ENCODE results near the gene SIGLEC6.

The SIGLEC6 gene

DNA sequence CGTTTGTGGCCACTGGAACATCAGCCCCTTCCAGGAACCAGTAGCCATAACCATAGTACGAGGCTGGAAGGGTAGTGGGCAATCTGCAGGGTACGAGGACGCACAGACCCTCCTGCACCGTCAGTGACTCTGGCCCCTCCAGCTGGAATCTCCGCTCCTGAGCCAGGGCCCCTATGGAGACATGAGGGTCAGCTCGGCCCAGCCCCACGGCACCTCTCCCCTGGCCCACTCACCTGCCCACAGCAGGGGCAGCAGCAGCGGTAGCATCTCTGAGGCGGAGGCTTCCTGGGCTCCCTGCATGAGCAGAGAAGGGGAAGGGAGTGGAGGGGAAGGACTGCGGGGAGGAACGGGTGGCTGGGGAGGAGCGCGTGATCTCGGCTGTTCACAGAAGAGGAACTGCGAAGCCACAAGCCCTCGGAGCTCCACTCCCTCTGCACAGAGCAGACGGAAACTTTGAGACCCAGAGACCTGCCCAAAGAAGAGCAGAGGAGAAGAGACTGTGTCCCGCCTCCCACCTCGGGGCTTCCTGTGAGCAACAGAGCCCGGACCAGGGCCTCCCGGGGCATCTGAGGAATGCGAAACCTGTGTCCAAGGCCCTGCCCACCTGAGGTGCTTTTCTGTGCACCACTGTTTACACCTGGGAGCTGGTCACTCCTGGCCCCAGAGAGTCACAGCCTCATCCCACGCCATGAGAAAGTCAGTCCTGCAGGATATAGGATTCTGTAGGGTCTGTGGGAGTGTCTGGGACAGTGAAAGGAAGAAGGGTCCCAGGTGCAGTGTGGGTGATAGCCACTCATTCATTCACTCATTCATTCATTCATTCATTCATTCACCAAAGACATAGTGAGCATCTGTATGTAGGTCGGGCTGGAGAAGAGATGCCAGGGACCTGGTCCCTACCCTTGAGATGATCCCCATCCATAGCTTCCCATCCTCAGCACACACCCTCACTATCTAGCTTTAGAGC lies at the start of gene SIGLEC6:
TSS of gene SIGLEC6 (minus strand) at position 322 of the 967 bp plus-strand sequence. CDS start at position 300, 22 bp downstream.
- DNase-seq: no peak

DNA sequence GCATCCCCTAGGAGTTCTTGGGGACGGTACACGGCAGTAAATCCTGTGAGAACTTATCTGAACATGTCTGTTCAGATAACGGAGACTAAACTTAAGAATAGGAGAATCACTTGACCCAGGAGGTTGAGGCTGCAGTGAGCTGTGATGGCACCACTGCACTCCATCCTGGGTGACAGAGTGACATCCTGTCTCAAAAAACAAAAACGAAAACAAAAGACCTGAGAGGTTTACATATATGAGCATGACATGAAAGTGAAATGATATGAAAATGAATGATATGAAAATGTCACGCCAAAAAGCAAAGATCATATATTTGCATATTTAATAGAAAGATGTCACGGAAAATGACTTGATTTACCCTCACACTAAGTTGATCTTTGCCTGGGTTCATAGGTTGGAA lies 45.4 kb upstream of the SIGLEC6 start:
- DNase-seq: no peak

GRCh38 chr19:51573331-51573730 lies 41.9 kb upstream of the SIGLEC6 start:
- no peak for DNase-seq

DNA sequence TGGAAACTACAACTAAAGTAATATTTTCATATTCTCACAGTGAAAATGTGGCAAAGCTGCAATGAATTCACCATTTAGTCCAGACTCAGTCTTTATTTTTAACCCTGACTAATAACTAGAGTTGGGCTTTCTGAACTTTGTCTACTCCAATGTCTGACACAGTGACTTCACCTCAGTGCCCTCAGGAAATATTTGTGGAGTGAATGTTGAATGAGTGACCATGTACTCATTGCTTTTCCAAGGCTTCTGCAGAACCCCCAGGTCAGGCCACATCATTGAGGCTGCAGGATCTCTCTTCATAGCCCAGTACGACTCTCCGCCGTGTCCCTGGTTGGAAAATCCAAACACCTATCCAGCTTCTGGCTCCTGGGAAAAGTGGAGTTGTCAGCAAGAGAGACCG lies 41.4 kb upstream of the SIGLEC6 start:
- peak in 1 of 2 experiments; percentile 26 for DNase-seq

GRCh38 chr19:51572410-51572809 lies 40.9 kb upstream of the SIGLEC6 start:
- DNase-seq: no peak

- no peak for DNase-seq
These were observed 40.1 kb upstream of the SIGLEC6 start for GRCh38 chr19:51571599-51571998.

DNA sequence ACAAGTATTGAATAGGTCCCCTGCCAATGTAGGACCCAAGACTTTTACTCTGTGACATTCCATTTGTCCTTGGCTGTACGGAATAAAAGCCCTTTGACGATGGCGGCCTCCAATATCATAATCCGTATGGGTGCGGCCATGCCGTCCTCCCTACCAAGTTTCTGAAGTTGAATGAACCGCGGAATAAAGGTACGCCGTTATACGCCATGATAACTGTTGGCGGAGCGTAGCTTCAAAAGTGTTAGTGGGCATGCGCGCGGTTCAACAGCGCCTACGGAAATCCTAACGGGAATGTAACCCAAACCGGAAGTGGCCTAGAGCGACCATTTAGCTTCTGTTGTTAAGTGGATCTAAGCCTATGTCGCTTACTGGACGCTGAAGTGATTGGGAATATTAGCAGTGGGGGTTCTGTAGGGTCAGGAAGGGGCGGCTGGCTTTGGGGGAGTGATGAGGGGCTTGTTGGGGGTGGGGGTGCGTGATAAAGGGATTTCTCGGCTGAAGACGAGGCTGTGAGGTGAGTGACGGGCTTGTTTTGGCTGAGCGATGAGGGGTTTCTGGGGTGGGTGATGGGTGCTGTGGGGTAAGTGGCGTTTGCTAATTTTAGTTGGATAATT lies 39.6 kb upstream of the SIGLEC6 start, which contains the start of gene ZNF175:
TSS of gene ZNF175 (plus strand) at position 322 of the 614 bp plus-strand sequence. CDS start 2,047 bp downstream, outside the sequence.
- DNase-seq: peak; percentile 46 to 78

- DNase-seq: no peak
These were observed 37.0 kb upstream of the SIGLEC6 start for GRCh38 chr19:51568456-51568855.

DNA sequence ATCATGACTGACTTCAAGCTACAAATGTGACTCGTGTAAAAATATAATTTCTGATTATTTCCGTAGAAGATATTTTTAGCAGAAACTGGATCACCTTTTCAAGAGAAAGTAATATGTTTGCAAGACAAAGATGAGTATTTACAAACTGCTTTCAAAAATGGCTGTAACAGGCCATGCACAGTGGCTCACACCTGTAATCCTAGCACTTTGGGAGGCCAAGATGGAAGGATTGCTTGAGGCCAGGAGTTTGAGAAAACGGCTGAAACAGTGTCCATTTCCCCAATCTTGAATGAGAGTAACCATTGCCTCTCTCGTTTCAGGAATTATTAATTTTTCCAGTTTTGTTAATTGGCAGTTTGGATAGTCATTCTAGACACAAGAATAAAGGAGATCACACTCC lies 36.1 kb upstream of the SIGLEC6 start:
- DNase-seq: no peak

DNA sequence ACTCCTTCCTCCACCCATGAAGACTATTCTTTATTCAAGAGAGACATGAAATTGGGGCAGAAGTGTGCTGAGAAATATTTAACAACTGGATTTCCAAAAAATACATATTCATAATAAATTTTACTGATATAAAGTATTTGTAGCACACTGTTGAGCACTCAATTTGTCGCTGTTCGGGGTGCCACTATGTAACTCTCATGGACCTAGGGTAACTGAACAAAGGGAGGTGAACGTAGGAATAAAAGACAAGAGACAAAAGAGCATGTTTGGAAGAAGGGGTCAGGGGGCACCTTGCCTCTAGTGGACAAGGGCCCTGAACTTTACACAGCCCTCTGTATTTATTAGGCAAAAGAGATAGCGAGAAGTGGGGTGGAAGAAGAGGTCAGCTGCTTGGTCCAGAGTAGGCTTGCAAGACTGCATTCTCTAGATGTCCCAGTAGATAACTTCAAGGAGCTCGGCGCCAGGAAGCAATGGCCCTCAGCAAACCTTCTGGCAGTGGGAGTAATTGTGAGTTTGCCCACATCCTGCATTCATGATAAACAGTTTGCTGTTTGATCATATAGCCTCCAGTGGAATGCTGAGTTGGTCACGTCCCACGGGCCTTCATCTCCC lies 35.1 kb upstream of the SIGLEC6 start:
- no peak for DNase-seq

DNA sequence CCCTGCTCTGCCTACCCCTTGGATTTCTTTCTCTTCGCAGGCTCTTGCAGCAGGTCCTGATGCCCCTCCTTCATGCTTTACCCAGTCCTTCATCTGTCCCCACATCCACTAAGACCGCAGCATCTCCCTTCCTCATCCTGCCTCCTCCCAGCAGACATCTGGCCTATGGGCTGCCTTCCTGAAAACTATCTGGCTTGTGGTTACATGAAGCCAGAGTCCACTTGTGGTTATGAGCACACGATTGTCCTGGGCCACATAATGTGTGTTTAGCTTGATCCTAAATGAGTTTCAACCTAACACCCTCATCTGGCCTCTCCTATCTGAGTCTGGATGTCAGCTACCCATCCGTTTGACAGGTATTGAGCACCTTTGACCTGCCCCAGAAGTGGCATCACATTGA lies 34.1 kb upstream of the SIGLEC6 start:
- DNase-seq: no peak

GRCh38 chr19:51564791-51565190 lies 33.3 kb upstream of the SIGLEC6 start:
- no peak for DNase-seq

- no peak for DNase-seq
These were observed 28.9 kb upstream of the SIGLEC6 start for GRCh38 chr19:51560339-51560738.

DNA sequence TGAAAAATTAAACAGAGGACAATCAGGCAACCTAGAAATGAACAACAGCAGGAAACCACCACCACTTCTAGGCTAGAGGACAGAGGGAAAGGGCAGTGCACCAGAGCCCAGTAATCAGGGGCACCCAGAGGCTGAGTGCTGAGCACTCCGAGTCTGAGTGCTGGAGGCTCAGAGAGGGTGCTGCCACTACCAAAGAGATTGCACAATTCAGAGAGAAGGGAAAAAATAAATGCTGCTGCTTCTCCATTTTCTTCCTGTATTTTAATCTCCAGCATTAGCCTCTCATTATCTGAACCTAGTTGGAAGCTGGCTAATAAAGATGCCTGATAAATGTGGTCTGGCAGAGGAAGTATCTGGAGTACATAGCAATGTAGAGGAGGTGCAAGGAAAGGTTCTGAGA lies 27.8 kb upstream of the SIGLEC6 start:
- DNase-seq: no peak

- DNase-seq: no peak
These were observed 21.7 kb upstream of the SIGLEC6 start for GRCh38 chr19:51552996-51553725.

DNA sequence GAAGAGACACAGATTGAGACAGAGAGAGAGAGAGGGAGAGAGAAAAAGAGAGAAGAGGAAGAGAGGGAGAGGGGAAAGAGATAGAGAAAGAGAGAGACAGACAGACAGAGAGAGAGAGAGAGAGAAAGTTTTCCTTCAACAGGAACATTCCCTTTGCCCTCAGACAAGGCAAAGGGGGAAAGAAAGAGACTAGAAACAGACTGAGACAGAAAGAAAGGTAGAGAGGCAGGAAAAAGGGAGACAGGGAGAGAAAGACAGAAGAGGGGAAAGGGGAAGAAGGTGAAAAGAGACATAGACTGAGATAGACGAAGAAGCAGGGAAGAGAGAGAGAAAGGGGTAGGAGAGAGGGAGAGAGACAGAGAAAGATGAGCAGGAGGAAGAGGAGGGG lies 21.1 kb upstream of the SIGLEC6 start:
- no peak for DNase-seq

DNA sequence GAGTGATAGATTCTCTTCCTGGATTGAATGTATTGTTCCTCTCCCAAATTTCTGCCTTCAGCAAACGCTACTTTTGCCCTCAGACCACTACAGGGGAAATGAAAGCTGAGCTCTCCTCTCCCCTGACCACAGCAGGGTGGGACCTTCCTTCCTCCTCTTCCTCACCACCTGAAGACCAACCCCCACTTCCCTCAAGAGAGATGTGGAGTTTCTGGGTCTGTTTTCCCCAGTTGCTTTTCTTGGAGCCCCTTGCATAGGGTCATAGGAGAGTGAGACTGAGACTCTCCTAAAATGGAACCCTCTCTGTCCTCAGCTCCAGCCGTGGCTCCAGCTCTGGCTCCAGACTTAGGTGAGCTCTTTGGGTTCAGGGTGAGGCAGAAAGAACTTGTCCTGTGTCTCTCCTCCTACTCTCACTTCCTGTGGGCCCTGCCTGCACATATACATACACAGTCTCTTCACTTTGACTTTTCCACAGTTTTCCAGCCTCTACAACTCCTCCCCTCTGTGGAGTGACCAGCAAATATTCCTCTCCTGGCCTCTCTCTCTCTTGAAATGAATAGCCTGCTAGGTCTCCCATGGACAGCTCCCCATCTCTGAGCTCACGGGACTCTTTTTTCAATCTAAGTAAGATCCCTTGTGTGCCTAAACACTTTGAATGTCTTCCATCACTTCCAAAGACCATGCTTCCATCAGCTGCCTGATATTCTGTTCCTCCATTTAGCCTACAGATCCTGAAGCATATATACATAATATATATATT lies 20.4 kb upstream of the SIGLEC6 start:
- no peak for DNase-seq

- DNase-seq: no peak
These were observed 19.6 kb upstream of the SIGLEC6 start for GRCh38 chr19:51550848-51551672.

- no peak for DNase-seq
These were observed 18.3 kb upstream of the SIGLEC6 start for GRCh38 chr19:51549533-51550324.

DNA sequence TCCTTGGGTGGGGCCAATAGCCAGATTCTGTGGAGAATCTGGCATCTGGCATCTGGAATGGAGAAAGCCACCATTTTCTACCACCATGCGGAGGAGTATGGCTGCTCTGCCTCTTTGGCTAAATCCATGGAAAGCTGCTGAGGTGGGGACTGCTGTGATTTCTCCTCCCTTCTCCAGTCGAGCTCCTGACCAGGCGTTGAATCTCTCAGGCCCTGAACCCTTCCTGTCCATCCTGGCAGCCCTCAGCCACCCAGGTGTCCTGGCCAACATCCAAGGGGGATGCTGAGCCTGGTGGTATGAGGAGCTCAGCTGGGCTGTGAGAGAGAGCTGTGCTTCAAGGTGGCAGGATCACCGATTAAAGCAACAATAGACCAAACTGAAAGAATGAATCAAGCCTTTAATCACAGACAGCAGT lies 17.4 kb upstream of the SIGLEC6 start:
- DNase-seq: no peak

Data from SW 1271 (cell line).